ENCODE data around the gene SASH3. TPM values are rescaled to one million over a fixed set of nuclear protein-coding genes. Genes with fewer than 3 reads are reported as not detected.

The SASH3 gene
- total RNA-seq, 1 experiment from 2014 or later, result not detected

DNA sequence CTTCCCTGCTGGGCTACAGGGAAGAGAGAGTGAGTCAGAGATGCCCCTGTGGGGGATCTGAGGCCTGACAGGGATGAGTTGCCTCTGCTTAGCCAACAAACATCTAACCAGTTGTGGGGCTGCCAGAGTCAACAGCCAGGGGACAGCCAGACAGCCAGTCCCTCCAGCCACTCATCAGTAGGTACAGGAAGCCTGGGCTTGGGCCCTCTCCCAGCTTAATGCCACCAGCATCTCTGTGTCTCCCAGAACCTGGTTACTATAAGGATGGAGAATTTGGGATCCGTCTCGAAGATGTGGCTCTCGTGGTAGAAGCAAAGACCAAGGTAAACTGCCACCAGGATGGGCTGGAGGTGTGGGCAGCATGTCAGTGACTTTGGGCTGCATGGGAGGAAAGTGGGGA lies 17.3 kb upstream of the SASH3 start:
- BruUV-seq (replicated peaks), result no TSS peak
- CTCF ChIA-PET, result no interaction called here
- no peaks in the 10 kb centered on the region for H3K9me3 ChIP-seq (ENCODE audit: low read depth, low read length, poor library complexity, severe bottlenecking)

DNA sequence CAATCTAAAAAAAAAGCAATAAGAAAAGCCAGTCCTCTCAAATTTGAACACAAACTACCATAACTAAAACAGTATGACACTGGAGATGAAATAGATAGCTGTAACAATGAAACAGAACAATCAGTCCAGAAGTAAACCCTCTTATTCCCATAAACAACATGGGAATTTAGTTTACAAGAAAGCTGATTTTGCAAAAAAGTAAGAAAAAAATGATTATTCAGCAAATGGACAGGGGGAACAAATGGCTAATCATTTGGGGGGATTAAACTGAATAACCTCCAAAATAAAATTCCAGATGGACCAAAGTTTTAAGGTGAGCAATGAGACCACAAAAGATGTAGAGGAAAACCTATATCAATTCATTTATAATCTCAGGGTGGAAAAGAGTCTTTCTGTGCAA lies 16.1 kb upstream of the SASH3 start:
- no peaks in the 10 kb centered on the region for H3K9me3 ChIP-seq (ENCODE audit: low read depth, low read length, poor library complexity, severe bottlenecking)
- DNase-seq (ENCODE audit: low spot score), result no peak
- H3K4me1 ChIP-seq (ENCODE audit: insufficient read depth, low read length, poor library complexity, severe bottlenecking), result no peaks in the 10 kb centered on the region
- no peaks in the 10 kb centered on the region for H3K36me3 ChIP-seq (ENCODE audit: insufficient read depth, low read length, poor library complexity, severe bottlenecking)
- H3K27me3 ChIP-seq (replicated peaks; ENCODE audit: insufficient read depth, low read depth, low read length, poor library complexity), result no peaks in the 10 kb centered on the region
- ChIA-PET CTCF (no interaction called here), POLR2A (ENCODE audit: low non-redundant PET) (no interaction called here)
- H3K4me3 ChIP-seq (ENCODE audit: low read depth, low read length, poor library complexity, severe bottlenecking), result no peak overlapping the region
- intact Hi-C loops (cut with micrococcal nuclease; ENCODE audit: unreplicated experiment), result no loop called here
- TF ChIP-seq, protein P1, sequence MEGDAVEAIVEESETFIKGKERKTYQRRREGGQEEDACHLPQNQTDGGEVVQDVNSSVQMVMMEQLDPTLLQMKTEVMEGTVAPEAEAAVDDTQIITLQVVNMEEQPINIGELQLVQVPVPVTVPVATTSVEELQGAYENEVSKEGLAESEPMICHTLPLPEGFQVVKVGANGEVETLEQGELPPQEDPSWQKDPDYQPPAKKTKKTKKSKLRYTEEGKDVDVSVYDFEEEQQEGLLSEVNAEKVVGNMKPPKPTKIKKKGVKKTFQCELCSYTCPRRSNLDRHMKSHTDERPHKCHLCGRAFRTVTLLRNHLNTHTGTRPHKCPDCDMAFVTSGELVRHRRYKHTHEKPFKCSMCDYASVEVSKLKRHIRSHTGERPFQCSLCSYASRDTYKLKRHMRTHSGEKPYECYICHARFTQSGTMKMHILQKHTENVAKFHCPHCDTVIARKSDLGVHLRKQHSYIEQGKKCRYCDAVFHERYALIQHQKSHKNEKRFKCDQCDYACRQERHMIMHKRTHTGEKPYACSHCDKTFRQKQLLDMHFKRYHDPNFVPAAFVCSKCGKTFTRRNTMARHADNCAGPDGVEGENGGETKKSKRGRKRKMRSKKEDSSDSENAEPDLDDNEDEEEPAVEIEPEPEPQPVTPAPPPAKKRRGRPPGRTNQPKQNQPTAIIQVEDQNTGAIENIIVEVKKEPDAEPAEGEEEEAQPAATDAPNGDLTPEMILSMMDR (conservative IDR thresholded peaks at IDR 0.05; ENCODE audit: low read depth, low read length), result no peak
- TF ChIP-seq EZH2 (IDR thresholded peaks at IDR 0.05; ENCODE audit: borderline replicate concordance, low read depth, low read length, poor library complexity, severe bottlenecking), result no peak
- BruUV-seq (replicated peaks), result no TSS peak
- H3K27ac ChIP-seq (ENCODE audit: low read depth, low read length, poor library complexity, severe bottlenecking), result no peak overlapping the region

More for the DNA sequence above, 17.3 kb upstream of the SASH3 start:
- H3K4me3 ChIP-seq (ENCODE audit: low read depth, low read length, poor library complexity, severe bottlenecking), result no peak overlapping the region
- no peaks in the 10 kb centered on the region for H3K27me3 ChIP-seq (replicated peaks; ENCODE audit: insufficient read depth, low read depth, low read length, poor library complexity)
- intact Hi-C loops (cut with micrococcal nuclease; ENCODE audit: unreplicated experiment), result no loop called here
- no peak for DNase-seq (ENCODE audit: low spot score)
- H3K27ac ChIP-seq (ENCODE audit: low read depth, low read length, poor library complexity, severe bottlenecking), result no peak overlapping the region
- TF ChIP-seq, protein P1 (conservative IDR thresholded peaks at IDR 0.05; ENCODE audit: low read depth, low read length), result no peak
- no peak for TF ChIP-seq EZH2 (IDR thresholded peaks at IDR 0.05; ENCODE audit: borderline replicate concordance, low read depth, low read length, poor library complexity, severe bottlenecking)
- no peaks in the 10 kb centered on the region for H3K36me3 ChIP-seq (ENCODE audit: insufficient read depth, low read length, poor library complexity, severe bottlenecking)
- no peaks in the 10 kb centered on the region for H3K4me1 ChIP-seq (ENCODE audit: insufficient read depth, low read length, poor library complexity, severe bottlenecking)
- POLR2A ChIA-PET (ENCODE audit: low non-redundant PET), result no interaction called here

DNA sequence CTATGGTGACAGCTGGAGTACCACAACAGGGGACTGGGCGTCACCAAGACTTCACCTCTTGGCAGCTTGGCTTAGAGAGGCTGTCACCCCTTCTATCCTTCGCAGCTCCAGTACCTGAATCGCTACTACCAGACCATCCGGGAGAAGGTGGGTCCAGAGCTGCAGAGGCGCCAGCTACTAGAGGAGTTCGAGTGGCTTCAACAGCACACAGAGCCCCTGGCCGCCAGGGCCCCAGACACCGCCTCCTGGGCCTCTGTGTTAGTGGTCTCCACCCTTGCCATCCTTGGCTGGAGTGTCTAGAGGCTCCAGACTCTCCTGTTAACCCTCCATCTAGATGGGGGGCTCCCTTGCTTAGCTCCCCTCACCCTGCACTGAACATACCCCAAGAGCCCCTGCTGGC lies 11.6 kb upstream of the SASH3 start:
- Histone ChIP-seq H3K4me3 (ENCODE audit: low read depth, low read length, poor library complexity, severe bottlenecking) (no peak overlapping the region), H3K4me1 (ENCODE audit: insufficient read depth, low read length, poor library complexity, severe bottlenecking) (no peaks in the 10 kb centered on the region), H3K36me3 (ENCODE audit: insufficient read depth, low read length, poor library complexity, severe bottlenecking) (no peaks in the 10 kb centered on the region), H3K27me3 (replicated peaks; ENCODE audit: insufficient read depth, low read depth, low read length, poor library complexity) (no peaks in the 10 kb centered on the region), H3K27ac (ENCODE audit: low read depth, low read length, poor library complexity, severe bottlenecking) (no peak overlapping the region), H3K9me3 (ENCODE audit: low read depth, low read length, poor library complexity, severe bottlenecking) (no peaks in the 10 kb centered on the region)
- DNase-seq (ENCODE audit: low spot score), result no peak
- CTCF ChIA-PET, result no interaction called here
- POLR2A ChIA-PET (ENCODE audit: low non-redundant PET), result no interaction called here
- no TSS peak for BruUV-seq (replicated peaks)
- TF ChIP-seq EZH2 (IDR thresholded peaks at IDR 0.05; ENCODE audit: borderline replicate concordance, low read depth, low read length, poor library complexity, severe bottlenecking), result no peak
- TF ChIP-seq, protein P1 (conservative IDR thresholded peaks at IDR 0.05; ENCODE audit: low read depth, low read length), result no peak
- intact Hi-C loops (cut with micrococcal nuclease; ENCODE audit: unreplicated experiment), result no loop called here
